ENCODE data around the gene MYO3A. TPM values are rescaled to one million over a fixed set of nuclear protein-coding genes. Genes with fewer than 3 reads are reported as not detected.

MYO3A gene
- total RNA-seq, 1 experiment from 2014 or later, result not detected

- Mint-ChIP-seq H3K27ac (ENCODE audit: unreplicated experiment) (no peak overlapping the region), H3K4me1 (ENCODE audit: low read depth, unreplicated experiment) (no peaks in the 10 kb centered on the region), H3K27me3 (ENCODE audit: insufficient read depth, unreplicated experiment) (peaks cover 10% of the 10 kb centered on the region), H3K36me3 (ENCODE audit: insufficient read depth, unreplicated experiment) (peaks cover 5% of the 10 kb centered on the region), H3K4me3 (ENCODE audit: unreplicated experiment) (no peak overlapping the region), H3K9me3 (ENCODE audit: unreplicated experiment) (no peaks in the 10 kb centered on the region)
- TF ChIP-seq, protein P1, sequence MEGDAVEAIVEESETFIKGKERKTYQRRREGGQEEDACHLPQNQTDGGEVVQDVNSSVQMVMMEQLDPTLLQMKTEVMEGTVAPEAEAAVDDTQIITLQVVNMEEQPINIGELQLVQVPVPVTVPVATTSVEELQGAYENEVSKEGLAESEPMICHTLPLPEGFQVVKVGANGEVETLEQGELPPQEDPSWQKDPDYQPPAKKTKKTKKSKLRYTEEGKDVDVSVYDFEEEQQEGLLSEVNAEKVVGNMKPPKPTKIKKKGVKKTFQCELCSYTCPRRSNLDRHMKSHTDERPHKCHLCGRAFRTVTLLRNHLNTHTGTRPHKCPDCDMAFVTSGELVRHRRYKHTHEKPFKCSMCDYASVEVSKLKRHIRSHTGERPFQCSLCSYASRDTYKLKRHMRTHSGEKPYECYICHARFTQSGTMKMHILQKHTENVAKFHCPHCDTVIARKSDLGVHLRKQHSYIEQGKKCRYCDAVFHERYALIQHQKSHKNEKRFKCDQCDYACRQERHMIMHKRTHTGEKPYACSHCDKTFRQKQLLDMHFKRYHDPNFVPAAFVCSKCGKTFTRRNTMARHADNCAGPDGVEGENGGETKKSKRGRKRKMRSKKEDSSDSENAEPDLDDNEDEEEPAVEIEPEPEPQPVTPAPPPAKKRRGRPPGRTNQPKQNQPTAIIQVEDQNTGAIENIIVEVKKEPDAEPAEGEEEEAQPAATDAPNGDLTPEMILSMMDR (IDR thresholded peaks at IDR 0.05; ENCODE audit: insufficient read depth in 1 of 2, low read depth in 1 of 2, low read length in 1 of 2, severe bottlenecking in 1 of 2, unreplicated experiment in 1 of 2), result no peak
- no peak for DNase-seq
- no TSS peak for BruUV-seq (replicated peaks)
- intact Hi-C loops (cut with micrococcal nuclease; ENCODE audit: unreplicated experiment), result no loop called here
- Histone ChIP-seq H3K9me3 (no peaks in the 10 kb centered on the region), H3K4me1 (no peaks in the 10 kb centered on the region), H3K36me3 (ENCODE audit: control insufficient read depth, insufficient read depth, low read length) (no peaks in the 10 kb centered on the region), H3K4me3 (ENCODE audit: low read depth, low read length) (no peak overlapping the region), H3K27me3 (replicated peaks; ENCODE audit: control insufficient read depth, insufficient read depth, low read length) (no peaks in the 10 kb centered on the region)
- ChIA-PET POLR2A (no interaction called here), CTCF (no interaction called here)
Measured at GRCh38 chr10:26249681-26250080, 315.7 kb downstream of the MYO3A start.

- H3K9me3 Mint-ChIP-seq (ENCODE audit: unreplicated experiment), result no peaks in the 10 kb centered on the region
- POLR2A ChIA-PET, result no interaction called here
- peaks cover 15% of the 10 kb centered on the region for H3K27me3 Mint-ChIP-seq (ENCODE audit: insufficient read depth, unreplicated experiment)
- no peaks in the 10 kb centered on the region for H3K4me1 ChIP-seq
- H3K4me1 Mint-ChIP-seq (ENCODE audit: low read depth, unreplicated experiment), result no peaks in the 10 kb centered on the region
- H3K27ac Mint-ChIP-seq (ENCODE audit: unreplicated experiment), result no peak overlapping the region
- H3K4me3 ChIP-seq (ENCODE audit: low read depth, low read length), result no peak overlapping the region
- H3K36me3 ChIP-seq (ENCODE audit: control insufficient read depth, insufficient read depth, low read length), result no peaks in the 10 kb centered on the region
- DNase-seq, result no peak
- TF ChIP-seq, protein P1 (IDR thresholded peaks at IDR 0.05; ENCODE audit: insufficient read depth in 1 of 2, low read depth in 1 of 2, low read length in 1 of 2, severe bottlenecking in 1 of 2, unreplicated experiment in 1 of 2), result no peak
- intact Hi-C loops (cut with micrococcal nuclease; ENCODE audit: unreplicated experiment), result no loop called here
- BruUV-seq (replicated peaks), result no TSS peak
- H3K27me3 ChIP-seq (replicated peaks; ENCODE audit: control insufficient read depth, insufficient read depth, low read length), result no peaks in the 10 kb centered on the region
- CTCF ChIA-PET, result no interaction called here
- no peak overlapping the region for H3K4me3 Mint-ChIP-seq (ENCODE audit: unreplicated experiment)
- H3K36me3 Mint-ChIP-seq (ENCODE audit: insufficient read depth, unreplicated experiment), result peaks cover 5% of the 10 kb centered on the region
- no peaks in the 10 kb centered on the region for H3K9me3 ChIP-seq
Measured at GRCh38 chr10:26251925-26252324, 317.9 kb downstream of the MYO3A start.

- Histone ChIP-seq H3K4me1 (no peaks in the 10 kb centered on the region), H3K27me3 (replicated peaks; ENCODE audit: control insufficient read depth, insufficient read depth, low read length) (no peaks in the 10 kb centered on the region), H3K36me3 (ENCODE audit: control insufficient read depth, insufficient read depth, low read length) (no peaks in the 10 kb centered on the region), H3K4me3 (ENCODE audit: low read depth, low read length) (no peak overlapping the region), H3K9me3 (no peaks in the 10 kb centered on the region)
- Mint-ChIP-seq H3K4me1 (ENCODE audit: low read depth, unreplicated experiment) (no peaks in the 10 kb centered on the region), H3K36me3 (ENCODE audit: insufficient read depth, unreplicated experiment) (no peaks in the 10 kb centered on the region), H3K9me3 (ENCODE audit: unreplicated experiment) (no peaks in the 10 kb centered on the region), H3K27me3 (ENCODE audit: insufficient read depth, unreplicated experiment) (peaks cover 21% of the 10 kb centered on the region), H3K4me3 (ENCODE audit: unreplicated experiment) (no peak overlapping the region), H3K27ac (ENCODE audit: unreplicated experiment) (no peak overlapping the region)
- ChIA-PET CTCF (no interaction called here), POLR2A (no interaction called here)
- no TSS peak for BruUV-seq (replicated peaks)
- intact Hi-C loops (cut with micrococcal nuclease; ENCODE audit: unreplicated experiment), result no loop called here
- TF ChIP-seq, protein P1 (IDR thresholded peaks at IDR 0.05; ENCODE audit: insufficient read depth in 1 of 2, low read depth in 1 of 2, low read length in 1 of 2, severe bottlenecking in 1 of 2, unreplicated experiment in 1 of 2), result no peak
- no peak for DNase-seq
Measured at GRCh38 chr10:26254616-26255015, 320.6 kb downstream of the MYO3A start.

All from Caco-2 (cell line).